GM18867 (cell line): Measurements from ENCODE around the gene BCL3.
A peak's percentile ranks its signal among the peaks of the same experiment; 100 is the strongest.

Experiments
- ATAC-seq: cut with Tn5 transposase; IDR thresholded peaks from one replicate; pipeline ENCODE4 v1.9.1; 2021; ENCODE audit warnings: mild to moderate bottlenecking, moderate library complexity; ENCODE audit not compliant: unreplicated experiment

The BCL3 gene

GRCh38 chr19:44785271-44785670 lies 36.8 kb downstream of the BCL3 start:
- ATAC-seq: no peak

- no peak for ATAC-seq
Measured at GRCh38 chr19:44785993-44786392, 37.5 kb downstream of the BCL3 start.

DNA sequence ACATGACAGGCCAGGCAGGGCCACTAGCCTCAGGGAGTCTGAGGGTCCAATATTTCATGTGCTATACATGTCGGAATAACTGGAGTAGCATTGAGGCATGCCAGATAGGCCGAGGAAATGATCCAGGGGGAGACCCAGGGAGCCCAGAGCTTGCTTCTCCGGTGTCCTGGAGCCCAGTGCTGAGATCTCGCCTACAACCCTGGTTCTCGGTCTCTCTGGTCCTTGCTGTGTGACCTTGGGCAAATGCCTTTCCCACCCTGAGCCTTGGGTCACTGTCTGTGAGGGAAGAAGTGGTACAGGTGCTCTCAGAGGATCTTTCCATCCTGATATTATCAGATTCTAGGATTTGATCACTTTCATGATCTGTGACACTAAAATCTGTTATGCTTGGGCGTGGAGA lies 40.5 kb downstream of the BCL3 start:
- no peak for ATAC-seq

DNA sequence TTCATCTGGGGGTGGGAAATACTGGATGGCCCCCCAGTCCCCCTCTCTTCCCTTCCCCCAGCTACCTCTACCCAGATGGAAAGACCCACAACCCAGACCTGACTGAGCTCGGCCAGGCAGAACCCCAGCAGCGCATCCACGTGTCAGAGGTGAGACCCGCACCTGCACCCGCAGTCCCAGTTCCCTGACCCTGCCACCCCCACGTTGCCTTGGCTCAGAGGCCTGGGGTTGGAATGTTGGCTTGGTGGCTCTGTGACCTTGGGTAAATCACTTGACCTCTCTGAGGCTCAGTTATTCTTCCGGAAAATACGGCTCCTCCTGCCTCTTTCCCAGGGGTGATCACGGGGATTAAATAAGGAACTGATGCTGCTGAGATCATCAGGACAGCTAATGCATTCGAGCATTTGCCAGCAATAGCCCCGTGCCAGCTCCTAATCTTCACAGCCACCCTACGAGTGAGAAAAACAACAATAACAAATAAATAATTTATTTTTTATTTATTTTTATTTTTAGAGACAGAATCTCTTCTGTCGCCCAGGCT lies 41.5 kb downstream of the BCL3 start:
- ATAC-seq: no peak

DNA sequence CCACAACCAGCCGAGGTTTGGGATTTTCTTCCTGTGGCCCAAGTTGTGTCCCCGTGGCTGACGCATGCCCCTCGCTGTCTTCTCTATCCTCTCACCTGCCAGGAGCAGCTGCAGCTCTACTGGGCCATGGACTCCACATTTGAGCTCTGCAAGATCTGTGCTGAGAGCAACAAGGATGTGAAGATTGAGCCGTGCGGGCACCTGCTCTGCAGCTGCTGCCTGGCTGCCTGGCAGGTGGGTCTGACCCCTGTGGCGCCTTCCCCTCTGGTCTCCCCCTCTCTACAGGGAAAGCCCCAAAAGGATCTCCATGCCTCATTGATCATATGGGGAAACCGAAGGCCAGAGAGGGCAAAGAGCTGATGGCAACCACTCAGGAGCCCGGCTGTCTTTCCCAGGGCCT lies 43.8 kb downstream of the BCL3 start:
- no peak for ATAC-seq

- no peak for ATAC-seq
Measured at GRCh38 chr19:44794610-44795009, 46.1 kb downstream of the BCL3 start.

- no peak for ATAC-seq
Measured at GRCh38 chr19:44795398-44795987, 47.0 kb downstream of the BCL3 start.

DNA sequence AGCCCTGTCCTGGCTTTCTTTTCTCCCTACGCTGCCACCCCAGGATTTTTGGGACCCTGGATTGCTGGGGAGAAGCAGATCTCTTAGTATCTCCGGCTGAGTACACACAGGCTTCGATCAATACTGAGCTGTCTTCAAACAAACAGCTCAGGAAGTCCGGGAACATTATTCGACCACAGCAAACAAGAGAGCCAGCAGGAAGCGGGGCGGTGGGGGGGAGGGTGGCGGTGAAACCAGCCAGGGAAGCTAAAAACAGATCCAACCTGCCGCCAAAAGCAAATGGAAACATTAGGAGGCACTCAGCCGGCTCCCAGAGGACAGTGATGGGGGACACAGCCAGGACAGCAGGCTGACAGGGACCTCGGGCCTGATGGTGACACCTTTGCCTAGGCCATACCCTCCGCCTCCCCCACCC lies 48.2 kb downstream of the BCL3 start:
- no peak for ATAC-seq

GRCh38 chr19:44799627-44800346 lies 51.3 kb downstream of the BCL3 start:
- ATAC-seq: no peak

DNA sequence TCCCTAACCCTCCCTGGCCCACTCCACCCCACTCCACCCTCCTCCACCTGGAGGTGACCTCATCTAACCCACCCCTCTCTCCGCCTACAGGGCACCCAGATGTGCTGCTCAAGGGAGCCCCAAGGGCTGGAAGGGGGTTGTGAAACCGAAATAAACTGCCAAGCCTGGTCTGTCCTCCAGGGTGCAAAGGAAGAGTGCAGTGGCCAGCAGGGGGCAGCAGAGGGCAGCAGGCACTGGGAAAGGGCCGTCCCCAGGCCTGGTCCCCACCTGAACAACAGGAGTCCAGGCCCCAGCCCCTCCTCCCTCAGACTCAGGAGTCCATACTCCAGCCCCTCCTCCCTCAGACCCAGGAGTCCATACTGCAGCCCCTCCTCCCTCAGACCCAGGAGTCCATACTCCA lies 52.0 kb downstream of the BCL3 start:
- peak; percentile 80 for ATAC-seq

- no peak for ATAC-seq
Measured at GRCh38 chr19:44803442-44804428, 55.2 kb downstream of the BCL3 start.

GRCh38 chr19:44806291-44806690 lies 57.8 kb downstream of the BCL3 start:
- ATAC-seq: no peak

- ATAC-seq: no peak
Measured at GRCh38 chr19:44807162-44807561, 58.7 kb downstream of the BCL3 start.

GRCh38 chr19:44807652-44808462 lies 59.3 kb downstream of the BCL3 start:
- no peak for ATAC-seq

GRCh38 chr19:44808463-44809371 lies 60.2 kb downstream of the BCL3 start, which contains the start of gene BCAM:
Gene BCAM (plus strand): TSS chr19:44809103. CDS start chr19:44809125, 22 bp downstream.
- ATAC-seq: no peak
